ENCODE measurements around the gene ZMIZ2.

ZMIZ2 gene

DNA sequence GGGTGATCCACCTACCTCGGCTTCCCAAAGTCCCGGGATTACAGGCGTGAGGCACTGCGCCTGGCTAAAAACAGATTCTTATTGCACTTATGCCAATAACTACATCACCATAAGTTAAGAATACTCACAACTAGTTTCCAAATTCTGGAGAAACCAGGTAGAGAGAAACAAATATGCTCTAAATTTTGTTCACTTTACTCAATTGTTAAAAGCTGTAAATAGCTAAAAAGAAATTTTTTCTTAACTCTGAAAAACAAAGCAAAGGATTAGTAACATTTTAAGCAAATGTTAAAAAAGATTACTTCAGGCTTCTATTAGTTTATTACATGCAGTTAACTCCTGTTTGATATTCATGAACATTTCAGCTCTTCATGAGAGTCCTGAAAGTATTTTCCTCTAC is 28.3 kb upstream of the ZMIZ2 start:
- no peak for TF ChIP-seq CTCF (IDR thresholded peaks at IDR 0.05)

GRCh38 chr7:44724276-44724675 is 24.4 kb upstream of the ZMIZ2 start:
- no peak for TF ChIP-seq CTCF (IDR thresholded peaks at IDR 0.05)

DNA sequence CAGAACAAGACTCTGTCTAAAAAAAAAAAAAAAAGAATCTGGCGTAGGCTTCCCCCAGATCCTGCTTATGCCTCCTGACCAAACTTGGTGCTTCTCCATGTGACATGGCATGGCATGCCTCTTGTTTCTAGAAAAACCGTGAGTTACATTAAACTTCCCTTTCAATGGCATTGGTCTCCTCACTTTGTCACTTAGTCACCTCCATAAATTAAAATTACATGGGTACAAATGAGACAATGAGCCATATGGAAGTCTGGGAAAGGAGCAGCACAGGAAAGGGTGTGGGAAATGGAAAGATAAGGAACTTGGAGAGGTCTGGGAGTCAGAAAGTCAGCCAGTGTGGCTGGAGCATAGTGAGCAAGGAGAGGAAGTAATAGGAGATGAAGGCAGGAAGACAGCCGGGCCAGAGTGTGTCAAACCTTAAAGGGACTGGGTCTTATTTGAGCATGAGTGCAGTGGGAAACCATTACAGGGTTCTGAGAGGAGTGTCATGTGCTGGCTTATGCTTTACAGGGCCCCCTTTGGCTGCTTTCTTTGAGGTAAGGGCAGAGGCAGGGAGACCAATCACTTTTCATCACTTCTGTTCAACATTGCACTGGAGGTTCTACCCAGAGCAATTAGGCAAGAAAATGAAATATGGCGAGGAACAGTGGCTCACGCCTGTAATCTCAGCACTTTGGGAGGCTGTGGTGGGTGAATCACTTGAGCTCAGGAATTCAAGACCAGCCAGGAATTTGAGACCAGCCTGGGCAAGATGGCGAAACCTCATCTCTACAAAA is 21.3 kb upstream of the ZMIZ2 start:
- no peak for TF ChIP-seq CTCF (IDR thresholded peaks at IDR 0.05)

DNA sequence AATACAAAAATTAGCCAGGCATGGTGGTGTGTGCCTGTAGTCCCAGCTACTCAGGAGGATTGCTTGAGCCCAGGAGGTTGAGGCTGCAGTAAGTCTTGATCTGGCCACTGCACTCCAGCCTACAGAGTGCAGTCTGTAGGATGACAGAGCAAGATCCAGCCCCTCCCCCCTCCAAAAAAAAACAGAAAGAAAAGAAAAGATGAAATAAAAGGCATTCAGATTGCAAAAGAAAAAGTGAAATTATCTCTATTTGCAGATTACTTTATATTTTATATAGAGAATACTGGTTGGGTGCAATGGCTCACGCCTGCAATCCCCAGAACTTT is 20.7 kb upstream of the ZMIZ2 start:
- TF ChIP-seq CTCF (IDR thresholded peaks at IDR 0.05) = no peak

DNA sequence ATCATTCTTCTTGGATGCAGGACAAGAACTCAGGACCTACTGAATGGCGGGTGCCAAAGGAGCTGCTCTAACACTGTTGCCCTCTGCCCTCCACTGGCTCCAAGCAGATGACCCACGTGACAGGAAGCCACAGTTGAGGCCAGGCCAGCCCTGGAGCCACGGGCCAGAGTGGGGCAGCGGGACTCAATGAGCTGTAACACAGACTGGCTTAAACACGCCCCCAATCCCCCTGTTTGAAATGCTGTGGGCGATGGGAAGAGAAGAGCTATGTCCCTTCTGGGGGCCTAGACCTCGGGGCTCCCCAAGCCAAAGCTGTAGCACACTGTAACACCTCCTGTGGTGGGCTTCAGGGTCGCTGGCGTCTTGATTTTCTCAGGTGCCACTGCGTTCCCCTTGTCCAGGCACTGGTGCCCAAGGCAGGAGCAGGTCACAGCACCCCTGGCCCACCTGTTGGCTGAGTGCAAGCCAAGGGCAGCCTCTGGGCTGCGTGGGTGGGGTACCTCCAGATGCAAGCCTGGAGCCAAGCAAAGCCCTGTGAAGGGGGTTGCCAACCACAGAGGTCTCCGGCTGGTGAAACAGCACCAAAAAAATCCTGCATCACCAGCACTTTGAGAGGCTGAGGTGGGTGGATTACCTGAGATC is 18.6 kb upstream of the ZMIZ2 start:
- TF ChIP-seq CTCF (IDR thresholded peaks at IDR 0.05) = no peak

DNA sequence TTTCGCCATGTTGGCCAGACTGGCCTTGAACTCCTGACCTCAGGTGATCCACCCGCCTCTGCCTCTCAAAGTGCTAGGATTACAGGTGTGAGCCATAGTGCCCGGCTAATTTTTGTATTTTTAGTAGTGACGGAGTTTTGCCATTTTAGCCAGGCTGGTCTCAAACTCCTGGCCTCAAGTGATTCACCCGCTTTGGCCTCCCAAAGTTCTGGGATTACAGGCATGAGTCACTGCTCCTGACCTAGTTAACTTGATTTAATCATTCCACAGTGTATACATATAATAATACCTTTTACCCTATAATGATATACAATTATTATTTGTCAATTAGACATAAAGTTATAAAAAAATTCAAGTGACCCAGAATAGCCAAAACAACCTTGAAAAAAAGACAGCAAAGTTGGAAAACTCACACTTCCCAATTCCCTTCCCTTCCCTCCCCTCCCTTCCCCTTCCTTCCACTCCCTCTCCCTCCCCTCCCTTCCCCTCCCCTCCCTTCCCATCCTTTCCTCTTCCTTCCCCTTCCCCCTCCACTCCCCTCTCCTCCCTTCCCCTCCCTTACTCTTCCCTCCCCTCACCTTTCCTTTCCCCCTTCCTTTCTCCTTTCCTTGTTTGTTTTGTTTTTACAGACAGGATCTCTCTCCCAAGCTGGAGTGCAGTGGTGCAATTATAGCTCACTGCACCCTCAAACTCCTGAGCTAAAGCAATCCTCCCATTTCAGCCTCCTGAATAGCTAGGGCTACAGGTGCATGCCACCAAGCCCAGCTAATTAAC is 14.8 kb upstream of the ZMIZ2 start:
- no peak for TF ChIP-seq CTCF (IDR thresholded peaks at IDR 0.05)

GRCh38 chr7:44735403-44736165 is 13.1 kb upstream of the ZMIZ2 start:
- TF ChIP-seq CTCF (IDR thresholded peaks at IDR 0.05) = no peak
